ENCODE results near the gene YIF1A.
"Not testable (repeated sequence)": the region's sequence is repeated elsewhere in the genome, so short reads cannot be mapped to it uniquely, and the experiment has no call there.

DNA sequence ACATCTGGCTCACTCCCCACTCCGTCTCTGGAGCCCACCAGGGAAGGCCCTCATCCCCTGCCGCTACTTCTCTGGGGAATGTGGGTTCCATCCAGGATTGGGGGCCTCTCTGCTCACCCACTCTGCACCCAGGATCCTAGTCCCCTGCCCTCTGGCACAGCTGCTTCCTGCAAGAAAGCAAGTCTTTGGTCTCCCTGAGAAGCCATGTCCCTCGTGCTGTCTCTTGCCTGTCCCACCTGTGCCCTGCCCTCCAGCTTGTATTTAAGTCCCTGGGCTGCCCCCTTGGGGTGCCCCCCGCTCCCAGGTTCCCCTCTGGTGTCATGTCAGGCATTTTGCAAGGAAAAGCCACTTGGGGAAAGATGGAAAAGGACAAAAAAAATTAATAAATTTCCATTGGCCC is 11.9 kb downstream of the YIF1A start:
- TF ChIP-seq, protein P1, sequence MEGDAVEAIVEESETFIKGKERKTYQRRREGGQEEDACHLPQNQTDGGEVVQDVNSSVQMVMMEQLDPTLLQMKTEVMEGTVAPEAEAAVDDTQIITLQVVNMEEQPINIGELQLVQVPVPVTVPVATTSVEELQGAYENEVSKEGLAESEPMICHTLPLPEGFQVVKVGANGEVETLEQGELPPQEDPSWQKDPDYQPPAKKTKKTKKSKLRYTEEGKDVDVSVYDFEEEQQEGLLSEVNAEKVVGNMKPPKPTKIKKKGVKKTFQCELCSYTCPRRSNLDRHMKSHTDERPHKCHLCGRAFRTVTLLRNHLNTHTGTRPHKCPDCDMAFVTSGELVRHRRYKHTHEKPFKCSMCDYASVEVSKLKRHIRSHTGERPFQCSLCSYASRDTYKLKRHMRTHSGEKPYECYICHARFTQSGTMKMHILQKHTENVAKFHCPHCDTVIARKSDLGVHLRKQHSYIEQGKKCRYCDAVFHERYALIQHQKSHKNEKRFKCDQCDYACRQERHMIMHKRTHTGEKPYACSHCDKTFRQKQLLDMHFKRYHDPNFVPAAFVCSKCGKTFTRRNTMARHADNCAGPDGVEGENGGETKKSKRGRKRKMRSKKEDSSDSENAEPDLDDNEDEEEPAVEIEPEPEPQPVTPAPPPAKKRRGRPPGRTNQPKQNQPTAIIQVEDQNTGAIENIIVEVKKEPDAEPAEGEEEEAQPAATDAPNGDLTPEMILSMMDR (optimal IDR thresholded peaks at IDR 0.05 in 1 of 3, IDR thresholded peaks at IDR 0.05 in 1 of 3, conservative IDR thresholded peaks at IDR 0.05 in 1 of 3; ENCODE audit: extremely low read depth in 1 of 3, insufficient read depth in 2 of 3, low read length in 3 of 3): not testable (repeated sequence)
- TF ChIP-seq EZH2 (IDR thresholded peaks at IDR 0.05; ENCODE audit: low read length): not testable (repeated sequence)
